Hindlimb muscle (tissue), 1 donor: ENCODE measurements around the gene EIF4E1B. TPM values are rescaled to one million over a fixed set of nuclear protein-coding genes. Genes with fewer than 3 reads are reported as not detected.
"Not testable (repeated sequence)": the region's sequence is repeated elsewhere in the genome, so short reads cannot be mapped to it uniquely, and the experiment has no call there.

Experiments
- DNase-seq: peaks from one replicate; pipeline ENCODE4 v3.0.0-alpha.2; 2013
- polyA plus RNA-seq: library from polyadenylated mRNA; unstranded; fragments of 120-200 nt; gene quantifications from one replicate; pipeline ENCODE4 v1.2.1, GENCODE V29; 2013; ENCODE audit not compliant: insufficient read length

EIF4E1B gene, protein sequence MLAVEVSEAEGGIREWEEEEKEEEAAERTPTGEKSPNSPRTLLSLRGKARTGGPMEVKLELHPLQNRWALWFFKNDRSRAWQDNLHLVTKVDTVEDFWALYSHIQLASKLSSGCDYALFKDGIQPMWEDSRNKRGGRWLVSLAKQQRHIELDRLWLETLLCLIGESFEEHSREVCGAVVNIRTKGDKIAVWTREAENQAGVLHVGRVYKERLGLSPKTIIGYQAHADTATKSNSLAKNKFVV
- 0.12 TPM for polyA plus RNA-seq

DNA sequence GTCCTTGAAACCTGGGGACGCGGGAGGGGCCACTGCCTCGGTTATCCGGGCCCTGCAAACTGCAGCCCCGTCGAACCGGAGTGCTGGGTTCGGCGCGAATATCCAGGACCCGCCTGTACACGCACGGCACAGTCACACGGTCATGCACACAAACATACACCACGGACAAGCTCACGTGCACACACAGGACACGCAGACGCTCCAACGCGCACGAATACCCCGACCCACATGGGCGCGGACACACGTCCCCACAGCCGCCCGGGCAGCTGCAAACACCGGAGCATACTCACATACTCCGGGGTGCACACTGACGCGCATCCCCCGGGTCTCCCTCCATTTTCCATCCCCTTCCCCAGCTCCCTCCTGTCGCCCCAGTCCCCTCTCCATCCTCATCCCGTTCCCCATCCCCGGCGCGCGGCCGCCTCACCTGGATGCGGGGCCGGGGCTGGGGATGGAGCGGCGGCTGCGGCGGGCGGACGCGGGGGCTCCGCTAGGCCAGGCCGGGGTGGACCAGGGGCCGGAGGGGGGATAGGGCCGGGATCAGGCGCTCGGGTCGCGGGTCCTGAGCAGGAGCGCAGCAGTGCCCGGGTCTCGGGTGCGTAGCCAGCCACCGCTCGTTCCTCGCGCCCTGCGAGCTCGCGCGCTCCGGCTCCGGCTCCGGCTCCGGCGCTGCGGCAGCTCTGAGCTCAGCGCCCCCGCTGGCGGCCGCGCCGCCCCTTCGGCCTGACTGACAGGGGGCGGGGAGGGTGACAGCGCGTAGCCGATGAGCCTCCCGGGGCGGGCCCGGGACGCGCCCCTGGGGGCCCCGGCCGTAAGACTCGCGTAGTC lies at the start of gene EIF4E1B, which contains the start of gene SNCB:
TSS of gene EIF4E1B (plus strand) at position 823 of the 828 bp plus-strand sequence. CDS start 12,113 bp downstream, outside the sequence.
TSS of gene SNCB (minus strand) at position 682 of the 828 bp plus-strand sequence. CDS start 880 bp downstream, outside the sequence.
- DNase-seq = peak; percentile 55

DNA sequence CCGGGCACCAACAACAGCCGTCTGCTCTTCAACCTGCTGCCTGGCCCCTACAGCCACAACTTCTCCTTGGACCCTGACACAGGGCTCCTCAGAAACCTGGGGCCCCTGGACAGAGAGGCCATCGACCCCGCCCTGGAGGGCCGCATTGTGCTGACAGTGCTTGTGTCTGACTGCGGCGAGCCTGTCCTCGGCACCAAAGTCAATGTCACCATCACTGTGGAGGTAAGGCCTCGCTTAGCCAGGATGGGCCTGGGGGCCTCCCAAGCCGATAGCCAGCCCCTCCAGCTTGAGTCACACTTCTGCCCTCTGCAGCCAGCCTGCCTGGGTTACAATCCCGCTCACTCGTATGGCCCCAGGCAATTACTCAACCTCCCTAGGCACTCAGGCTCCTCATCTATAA lies 49.1 kb upstream of the EIF4E1B start:
- DNase-seq = no peak

DNA sequence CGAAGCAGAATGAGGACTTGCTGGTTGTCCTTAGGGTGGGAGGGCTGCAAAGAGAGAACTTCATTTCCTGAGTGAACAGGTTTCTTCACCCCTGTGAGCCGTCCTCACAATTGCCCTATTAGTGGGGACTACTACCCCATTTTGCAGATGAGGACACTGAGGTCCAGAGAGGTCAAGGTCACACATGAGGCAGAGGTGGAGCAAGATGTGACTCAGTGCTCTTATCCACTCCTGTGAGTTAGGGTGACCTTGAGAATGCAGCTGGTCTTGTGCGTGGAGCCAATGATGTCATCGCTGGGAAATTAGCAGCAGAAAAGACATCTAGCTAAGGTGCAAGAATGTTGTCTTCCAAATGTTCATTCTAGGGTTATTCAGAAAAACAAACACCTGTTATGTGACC lies 47.4 kb upstream of the EIF4E1B start:
- DNase-seq = no peak

DNA sequence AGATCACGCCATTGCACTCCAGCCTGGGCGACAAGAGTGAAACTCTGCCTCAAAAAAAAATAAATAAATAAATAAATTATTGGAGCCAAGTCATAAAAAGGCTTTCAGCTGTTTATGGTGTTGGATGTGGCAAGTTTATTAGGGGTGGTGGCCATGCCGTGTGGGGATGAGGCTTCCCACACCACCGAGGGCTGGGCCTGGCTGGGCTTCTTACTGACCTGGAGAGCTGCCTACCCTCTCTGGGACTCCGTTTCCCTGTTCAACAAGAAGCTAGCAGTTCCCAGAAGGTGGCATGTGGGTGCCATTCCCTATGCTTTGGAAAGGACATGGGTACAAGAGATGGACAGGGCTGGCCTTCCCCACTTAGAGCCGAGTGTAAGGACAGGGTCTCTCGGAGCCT lies 43.1 kb upstream of the EIF4E1B start:
- no peak for DNase-seq

DNA sequence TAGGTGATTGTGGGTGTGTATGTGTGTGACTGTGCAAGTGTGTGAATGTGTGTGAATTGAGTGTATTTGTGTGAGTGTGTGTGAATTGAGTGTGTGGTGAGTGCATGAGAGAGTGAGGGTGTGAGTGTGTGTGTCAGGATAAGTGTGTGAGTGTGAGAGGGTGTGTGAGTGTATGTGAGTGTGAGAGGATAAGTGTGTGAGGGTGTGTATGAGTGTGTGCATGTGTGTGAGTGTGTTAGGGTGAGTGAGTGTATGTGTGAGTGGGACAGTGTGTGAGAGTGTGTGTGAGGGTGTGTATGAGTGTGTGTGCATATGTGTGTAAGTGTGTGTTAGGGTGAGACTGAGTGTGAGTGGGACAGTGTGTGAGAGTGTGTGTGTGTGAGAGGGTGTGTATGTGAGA lies 42.2 kb upstream of the EIF4E1B start:
- DNase-seq = no peak

DNA sequence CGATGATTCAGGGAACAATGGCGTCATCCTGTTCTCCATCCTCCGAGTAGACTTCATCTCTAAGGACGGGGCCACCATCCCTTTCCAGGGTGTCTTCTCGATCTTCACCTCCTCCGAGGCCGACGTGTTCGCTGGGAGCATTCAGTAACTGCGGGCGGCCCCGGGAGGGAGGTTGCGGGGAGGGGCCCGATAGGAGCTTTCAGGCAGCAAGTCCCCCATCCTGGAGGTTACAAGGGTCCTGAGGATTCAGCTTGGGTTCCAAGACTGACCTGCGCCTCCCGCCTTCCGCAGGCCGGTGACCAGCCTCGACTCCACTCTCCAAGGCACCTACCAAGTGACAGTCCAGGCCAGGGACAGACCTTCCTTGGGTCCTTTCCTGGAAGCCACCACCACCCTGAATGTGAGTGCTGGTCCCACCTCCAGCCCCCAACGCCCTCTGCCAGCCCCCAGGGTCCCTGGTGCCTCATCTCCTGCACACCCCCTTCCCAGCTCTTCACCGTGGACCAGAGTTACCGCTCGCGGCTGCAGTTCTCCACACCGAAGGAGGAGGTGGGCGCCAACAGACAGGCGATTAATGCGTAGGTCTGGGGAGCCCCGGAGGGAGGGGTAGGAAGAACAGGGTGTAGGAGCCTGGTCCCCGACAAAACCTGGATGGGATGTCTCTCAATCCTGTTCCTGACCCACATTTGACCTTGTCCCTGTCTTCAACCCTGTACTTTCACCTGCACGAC lies 41.3 kb upstream of the EIF4E1B start:
- DNase-seq = no peak

DNA sequence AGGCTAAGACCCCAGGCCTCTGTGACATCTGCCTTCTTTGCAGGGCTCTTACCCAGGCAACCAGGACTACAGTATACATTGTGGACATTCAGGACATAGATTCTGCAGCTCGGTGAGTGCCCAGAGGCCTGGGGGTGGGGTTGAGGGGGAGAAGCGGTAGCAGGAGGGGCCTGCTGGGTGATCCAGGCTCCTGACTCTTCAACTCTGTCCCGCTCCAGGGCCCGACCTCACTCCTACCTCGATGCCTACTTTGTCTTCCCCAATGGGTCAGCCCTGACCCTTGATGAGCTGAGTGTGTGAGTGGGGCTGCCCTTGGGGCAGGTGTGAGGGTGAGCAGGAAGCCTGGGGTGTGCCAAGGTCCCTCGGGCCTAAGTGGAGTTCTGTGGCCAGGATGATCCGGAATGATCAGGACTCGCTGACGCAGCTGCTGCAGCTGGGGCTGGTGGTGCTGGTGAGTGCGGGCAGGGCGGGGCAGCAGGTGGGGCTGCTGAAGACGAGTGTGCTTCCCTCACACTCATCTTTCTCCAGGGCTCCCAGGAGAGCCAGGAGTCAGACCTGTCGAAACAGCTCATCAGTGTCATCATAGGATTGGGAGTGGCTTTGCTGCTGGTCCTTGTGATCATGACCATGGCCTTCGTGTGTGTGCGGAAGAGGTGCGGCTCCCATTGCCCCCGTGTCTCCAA lies 40.3 kb upstream of the EIF4E1B start:
- no peak for DNase-seq

DNA sequence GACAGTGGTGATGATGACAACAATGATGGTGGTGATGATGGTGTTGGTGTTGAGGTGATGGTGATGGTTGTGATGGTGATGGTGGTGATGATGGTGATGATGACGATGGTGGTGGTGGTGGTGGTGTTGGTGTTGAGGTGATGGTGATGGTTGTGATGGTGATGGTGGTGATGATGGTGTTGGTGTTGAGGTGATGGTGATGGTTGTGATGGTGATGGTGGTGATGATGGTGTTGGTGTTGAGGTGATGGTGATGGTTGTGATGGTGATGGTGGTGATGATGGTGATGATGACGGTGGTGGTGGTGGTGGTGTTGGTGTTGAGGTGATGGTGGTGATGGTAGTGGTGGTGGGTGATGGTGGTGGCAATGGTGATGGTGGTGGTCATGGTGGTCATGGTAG lies 38.8 kb upstream of the EIF4E1B start:
- not testable (repeated sequence) for DNase-seq

DNA sequence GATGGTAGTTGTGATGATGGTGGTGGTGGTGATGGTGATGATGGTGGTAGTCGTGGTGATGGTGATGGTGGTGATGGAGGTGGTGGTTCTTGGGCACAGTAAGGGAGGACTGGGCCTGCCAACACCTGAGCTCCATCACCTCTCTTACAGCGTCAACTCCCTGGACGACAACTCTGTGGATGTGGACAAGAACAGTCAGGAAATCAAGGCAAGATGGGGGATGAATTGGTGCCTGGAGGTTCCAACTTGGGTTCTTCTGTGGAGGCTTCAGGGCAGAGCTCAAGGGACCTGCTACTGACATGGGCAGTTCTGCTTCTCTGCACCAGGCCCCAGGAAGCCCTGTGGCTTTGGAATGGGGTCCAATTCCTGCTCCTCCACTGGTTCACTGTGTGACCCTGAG lies 37.9 kb upstream of the EIF4E1B start:
- DNase-seq = no peak

DNA sequence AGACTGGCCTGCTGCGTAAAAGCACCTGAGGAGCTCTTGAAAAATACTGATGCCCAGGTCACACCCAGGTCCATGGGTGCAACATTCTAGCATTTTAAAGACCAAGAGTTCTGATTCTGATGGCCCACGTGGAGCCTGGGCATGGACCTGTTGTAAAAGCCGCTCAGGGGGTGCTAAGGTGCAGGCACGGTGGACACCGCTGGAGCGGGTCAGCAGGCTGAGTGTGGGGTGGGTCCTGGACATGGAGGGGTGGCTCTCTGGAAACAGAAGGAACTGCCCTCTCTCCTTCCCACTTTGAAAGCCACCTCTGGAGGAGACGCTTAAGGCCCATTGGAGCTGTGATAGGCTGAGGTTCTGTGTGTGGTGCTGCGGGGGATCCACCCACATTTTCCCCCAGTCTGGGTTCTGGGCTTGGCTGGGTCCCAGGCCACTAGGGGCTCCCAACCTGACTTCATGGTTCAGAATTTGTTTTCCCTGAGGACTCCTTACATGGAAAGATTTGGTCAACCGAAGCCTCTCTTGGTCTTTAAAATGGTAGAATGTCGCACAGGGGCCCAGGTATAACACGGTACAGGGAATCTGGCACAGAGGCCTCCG lies 37.1 kb upstream of the EIF4E1B start:
- no peak for DNase-seq

DNA sequence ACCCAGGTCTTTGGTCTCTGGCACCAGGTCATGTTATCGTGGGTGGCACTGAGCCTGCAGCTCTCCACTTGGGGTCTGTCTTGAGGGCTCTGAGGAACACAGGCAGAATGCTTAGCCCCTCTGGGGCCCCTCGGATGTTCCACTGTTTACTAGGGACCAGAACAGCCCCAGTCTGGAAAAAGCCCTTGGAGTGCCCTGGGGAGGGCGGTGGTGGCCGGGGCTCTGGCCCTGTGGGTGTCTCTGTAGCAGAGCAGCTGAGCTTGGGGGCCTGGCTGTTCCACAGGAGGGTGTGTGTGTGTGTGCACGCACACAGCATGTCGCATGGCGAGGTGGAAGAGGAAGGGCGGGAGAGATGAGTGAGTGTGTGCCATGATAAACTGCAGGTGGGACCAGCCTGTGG lies 35.9 kb upstream of the EIF4E1B start:
- DNase-seq = no peak

DNA sequence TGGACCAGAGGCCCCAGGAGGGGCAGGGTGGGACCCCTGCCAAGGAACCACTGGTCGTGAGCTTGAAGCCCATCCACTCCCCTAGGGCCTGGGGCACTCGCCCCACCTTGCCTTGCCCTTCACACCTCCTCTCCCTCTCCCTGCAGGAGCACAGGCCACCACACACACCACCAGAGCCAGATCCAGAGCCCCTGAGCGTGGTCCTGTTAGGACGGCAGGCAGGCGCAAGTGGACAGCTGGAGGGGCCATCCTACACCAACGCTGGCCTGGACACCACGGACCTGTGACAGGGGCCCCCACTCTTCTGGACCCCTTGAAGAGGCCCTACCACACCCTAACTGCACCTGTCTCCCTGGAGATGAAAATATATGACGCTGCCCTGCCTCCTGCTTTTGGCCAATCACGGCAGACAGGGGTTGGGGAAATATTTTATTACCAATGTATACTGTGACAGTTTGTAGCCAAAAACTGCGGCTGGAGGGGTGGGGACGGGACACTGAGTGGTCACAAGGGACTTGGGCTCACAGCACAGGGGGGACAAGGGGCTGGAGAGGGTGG lies 35.0 kb upstream of the EIF4E1B start:
- no peak for DNase-seq

DNA sequence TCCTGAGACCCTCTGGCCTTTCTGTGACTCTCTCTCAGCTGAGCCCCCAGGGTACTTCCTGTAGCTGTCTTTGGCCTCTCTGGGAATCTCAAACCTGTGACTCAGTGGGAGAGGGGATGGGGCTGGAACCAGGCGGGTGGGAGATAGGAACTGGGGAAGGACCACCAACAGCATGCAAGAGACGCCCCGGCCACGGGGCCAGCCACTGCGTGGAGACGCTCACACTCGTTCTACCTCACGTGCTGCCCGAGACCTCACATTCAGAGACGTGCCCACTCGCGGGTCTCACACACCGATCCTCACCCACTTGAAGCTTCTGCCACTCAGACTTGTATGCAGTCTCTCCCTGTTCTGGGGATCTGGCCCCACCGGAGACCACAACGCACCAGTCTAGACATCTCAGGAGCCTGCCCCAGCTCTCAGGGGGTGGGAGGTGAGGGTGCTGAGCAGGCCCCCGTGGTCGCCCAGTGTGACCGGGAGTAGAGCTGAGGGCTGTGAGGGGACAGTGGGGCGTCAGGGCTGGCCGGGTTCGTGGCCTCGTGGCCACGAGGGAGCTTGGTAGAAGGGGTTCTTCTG lies 34.3 kb upstream of the EIF4E1B start:
- no peak for DNase-seq

DNA sequence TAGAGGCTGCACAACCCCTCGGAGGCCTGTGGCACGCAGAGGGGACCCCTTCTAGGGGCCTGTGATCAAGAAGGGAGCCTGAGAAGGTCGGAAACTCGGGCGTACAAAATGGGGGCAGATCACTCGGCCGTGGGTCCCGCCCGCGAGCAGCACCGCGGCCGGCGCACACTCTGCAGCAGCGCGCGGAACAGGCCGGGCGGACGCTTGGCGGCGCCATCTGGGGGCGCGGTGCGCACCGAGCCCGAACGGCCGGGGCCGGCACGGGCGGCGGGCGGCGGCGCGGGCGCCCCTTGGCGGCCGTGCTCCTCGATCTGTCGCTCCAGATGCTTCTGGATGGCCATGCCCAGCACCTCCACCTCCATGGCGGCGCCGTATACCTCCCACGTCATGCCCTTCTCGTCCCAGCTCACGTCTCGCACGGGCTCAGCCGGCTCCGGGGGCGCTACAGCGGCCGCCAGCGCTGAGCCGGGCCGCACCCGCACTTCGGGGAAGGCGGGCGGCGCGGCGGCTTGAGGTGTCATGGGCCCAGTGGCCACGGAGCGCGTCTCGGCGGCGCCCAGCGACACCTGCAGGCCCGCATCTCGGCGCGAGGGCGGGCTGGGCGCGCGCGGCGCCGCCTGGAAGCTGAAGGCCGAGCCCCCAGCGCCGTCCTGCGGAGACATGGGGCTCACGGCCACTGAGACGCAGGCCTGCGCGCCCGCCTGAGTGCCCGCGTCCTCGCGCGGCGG lies 33.6 kb upstream of the EIF4E1B start:
- DNase-seq = peak; percentile 38

DNA sequence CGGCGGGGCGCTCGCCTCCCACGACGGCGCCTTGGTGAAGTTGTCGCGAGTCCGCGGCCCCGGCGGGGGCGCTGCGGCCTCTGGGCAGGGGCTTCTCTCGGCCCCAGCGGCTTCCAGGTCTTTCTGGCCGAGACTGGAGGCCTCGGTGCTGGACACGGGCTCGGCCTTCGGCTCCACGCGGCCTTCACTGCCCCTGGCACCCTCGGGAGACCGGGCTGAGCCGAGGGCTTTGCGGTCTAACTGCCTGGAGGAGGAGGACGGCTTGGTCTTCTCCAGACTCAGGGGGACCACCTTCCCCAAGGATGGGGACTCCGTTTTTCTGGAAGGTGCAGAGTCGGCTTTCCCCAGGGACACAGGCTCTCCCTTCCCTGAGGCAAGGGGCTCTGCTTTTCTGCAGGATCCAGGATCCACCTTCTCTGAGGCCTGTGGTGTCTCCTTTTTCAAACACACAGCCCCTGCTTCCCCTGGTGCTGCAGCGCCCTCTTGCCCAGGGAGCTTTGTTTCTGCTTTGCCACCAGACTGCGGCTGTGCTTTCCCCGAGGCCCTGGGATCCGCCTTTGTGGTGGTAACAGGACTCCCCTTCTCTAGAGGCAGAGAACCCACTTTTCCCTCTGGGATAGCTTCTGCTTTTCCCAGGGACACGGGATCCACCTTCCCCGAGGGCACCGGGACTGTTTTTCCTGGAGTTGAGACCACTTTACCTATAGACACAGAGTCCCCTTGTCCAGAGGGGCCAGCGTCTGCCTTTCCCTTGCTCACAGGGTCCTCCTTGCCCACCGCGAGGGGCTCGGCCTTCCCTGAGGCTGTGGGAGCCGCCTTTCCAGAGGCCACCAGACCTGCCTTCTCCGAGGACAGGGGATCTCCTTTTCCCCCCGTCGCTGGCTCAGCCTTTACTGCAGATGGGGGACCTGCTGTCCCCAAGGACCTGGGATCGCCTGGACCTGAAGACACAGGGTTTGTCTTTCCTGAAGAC lies 32.8 kb upstream of the EIF4E1B start:
- no peak for DNase-seq

DNA sequence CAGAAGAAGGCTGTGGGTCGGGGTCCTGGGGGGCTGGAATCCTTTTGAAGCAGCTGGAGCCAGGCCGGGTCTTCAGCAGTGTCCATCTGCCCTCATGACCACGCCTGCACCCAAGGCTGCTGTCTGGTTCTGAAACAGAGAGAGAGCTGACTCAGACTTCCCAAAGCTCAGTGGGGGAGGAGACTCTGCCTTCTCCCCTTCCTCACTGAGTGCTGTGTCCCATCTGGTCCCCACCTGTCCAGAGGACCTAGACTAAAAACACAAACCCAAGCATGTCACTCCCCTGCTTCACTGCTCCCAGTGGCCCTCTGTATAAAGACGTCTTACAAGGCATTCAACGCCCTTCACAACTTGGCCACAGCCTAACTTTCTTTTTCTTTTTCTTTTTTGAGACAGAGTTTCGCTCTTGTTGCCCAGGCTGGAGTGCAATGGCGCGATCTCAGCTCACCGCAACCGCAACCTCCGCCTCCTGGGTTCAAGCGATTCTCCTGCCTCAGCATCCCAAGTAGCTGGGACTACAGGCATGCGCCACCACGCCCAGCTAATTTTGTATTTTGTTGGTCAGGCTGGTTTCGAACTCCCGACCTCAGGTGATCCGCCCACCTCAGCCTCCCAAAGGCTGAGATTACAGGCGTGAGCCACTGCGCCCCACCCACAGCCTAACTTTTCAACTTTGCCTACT lies 30.6 kb upstream of the EIF4E1B start:
- DNase-seq = not testable (repeated sequence)

DNA sequence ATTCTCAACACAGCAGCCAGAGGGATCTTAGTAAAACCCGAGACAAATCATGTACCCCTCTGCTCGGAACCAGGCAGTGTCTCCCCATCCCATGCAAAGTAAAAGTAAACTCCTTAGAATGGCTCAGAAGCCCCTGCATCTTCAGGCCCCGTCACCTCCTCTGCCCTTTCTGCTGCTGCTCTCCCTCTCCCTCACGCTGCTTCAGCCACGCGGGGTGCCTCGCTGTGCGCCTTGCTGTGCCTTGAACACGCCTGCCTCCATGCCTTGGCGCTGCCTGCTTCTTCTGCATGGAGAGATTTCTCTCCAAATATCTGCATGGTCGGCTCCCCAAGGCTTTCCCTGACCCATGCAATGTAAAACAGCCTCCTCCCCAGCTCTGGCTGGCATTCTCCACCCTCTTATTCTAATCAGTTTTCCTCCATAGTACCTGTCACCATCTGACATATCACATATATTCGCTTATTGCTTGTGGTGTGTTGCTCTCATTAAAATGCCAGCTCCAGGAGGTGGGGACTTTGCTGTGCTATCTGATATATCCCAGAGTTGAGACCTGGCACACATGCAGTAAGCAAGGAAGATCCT lies 28.5 kb upstream of the EIF4E1B start:
- no peak for DNase-seq

DNA sequence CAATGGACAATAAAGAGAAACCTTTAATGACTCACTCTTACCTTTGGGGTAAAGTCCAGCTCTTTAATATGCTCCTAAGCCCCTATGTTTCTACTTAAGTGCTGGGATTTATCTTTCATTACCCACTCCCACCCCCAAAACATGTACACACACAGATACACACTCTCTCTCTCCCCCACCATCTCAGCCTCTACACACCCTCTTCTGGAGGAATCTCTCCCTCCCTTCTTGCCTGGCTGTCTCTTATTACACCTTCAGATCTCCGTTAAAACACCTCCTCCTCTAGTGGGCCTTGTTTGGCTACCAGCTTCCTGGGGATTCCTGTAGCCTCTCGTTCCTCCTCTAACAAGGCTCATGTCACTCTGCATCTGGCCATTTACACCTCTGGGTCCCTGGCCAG lies 27.4 kb upstream of the EIF4E1B start:
- DNase-seq = no peak

DNA sequence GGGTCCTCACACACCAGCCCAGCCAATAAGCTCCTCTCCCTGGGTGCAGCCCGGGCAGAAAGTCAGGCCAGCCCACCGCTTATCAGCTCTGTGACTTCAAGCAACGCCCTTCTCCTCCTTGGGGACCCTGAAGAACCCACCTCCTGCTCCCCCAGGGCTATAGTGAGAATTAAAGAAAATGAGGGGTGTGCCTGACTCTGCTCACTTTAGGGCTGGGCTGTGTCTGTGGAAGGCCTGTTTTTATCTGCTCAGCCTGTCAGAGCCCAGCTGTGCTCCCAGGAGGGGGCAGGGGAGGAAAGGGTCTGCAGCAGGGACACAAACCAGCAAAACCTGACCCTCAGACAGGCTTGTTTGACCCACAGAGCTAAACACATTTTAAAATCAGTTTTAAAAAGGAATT lies 24.4 kb upstream of the EIF4E1B start:
- no peak for DNase-seq
